Activated naive CD8-positive, alpha-beta T cell (primary cell): ENCODE data around the gene CST6.

Experiments used
- H3K27ac Mint-ChIP-seq: one replicate; pipeline ENCODE4 v1.8.0; 2021; ENCODE audit warnings: mixed read lengths
- H3K27me3 Mint-ChIP-seq: one replicate; pipeline ENCODE4 v1.8.0; 2021; ENCODE audit warnings: mixed read lengths
- H3K36me3 Mint-ChIP-seq: one replicate; pipeline ENCODE4 v1.8.0; 2021; ENCODE audit warnings: mixed read lengths
- H3K4me1 Mint-ChIP-seq: one replicate; pipeline ENCODE4 v1.8.0; 2021; ENCODE audit warnings: low read depth, mixed read lengths
- H3K4me3 Mint-ChIP-seq: one replicate; pipeline ENCODE4 v1.8.0; 2021; ENCODE audit warnings: mild to moderate bottlenecking, mixed read lengths
- H3K9me3 Mint-ChIP-seq: one replicate; pipeline ENCODE4 v1.8.0; 2021; ENCODE audit warnings: low read depth, mixed read lengths

The CST6 gene

GRCh38 chr11:65979261-65979759 is 32.5 kb upstream of the CST6 start:
- Mint-ChIP-seq H3K36me3 (no peaks in the 10 kb centered on the region), H3K4me1 (no peaks in the 10 kb centered on the region), H3K27me3 (no peaks in the 10 kb centered on the region), H3K9me3 (no peaks in the 10 kb centered on the region), H3K27ac (no peak overlapping the region), H3K4me3 (no peak overlapping the region)

- H3K4me3 Mint-ChIP-seq = no peak overlapping the region
These were observed 30.6 kb upstream of the CST6 start for GRCh38 chr11:65981101-65981740.

GRCh38 chr11:65981972-65982823 is 29.6 kb upstream of the CST6 start:
- Mint-ChIP-seq H3K4me1 (no peaks in the 10 kb centered on the region), H3K27ac (no peak overlapping the region), H3K9me3 (no peaks in the 10 kb centered on the region), H3K36me3 (no peaks in the 10 kb centered on the region), H3K27me3 (no peaks in the 10 kb centered on the region), H3K4me3 (no peak overlapping the region)

More at GRCh38 chr11:65981101-65981740, 30.6 kb upstream of the CST6 start:
- no peaks in the 10 kb centered on the region for H3K27me3 Mint-ChIP-seq
- no peaks in the 10 kb centered on the region for H3K4me1 Mint-ChIP-seq
- H3K9me3 Mint-ChIP-seq = no peaks in the 10 kb centered on the region
- H3K36me3 Mint-ChIP-seq = no peaks in the 10 kb centered on the region
- no peak overlapping the region for H3K27ac Mint-ChIP-seq

GRCh38 chr11:65982824-65983588 is 28.8 kb upstream of the CST6 start:
- Mint-ChIP-seq H3K27ac (no peak overlapping the region), H3K36me3 (no peaks in the 10 kb centered on the region), H3K27me3 (no peaks in the 10 kb centered on the region), H3K4me1 (no peaks in the 10 kb centered on the region), H3K4me3 (no peak overlapping the region), H3K9me3 (no peaks in the 10 kb centered on the region)

GRCh38 chr11:65983589-65983987 is 28.2 kb upstream of the CST6 start:
- Mint-ChIP-seq H3K4me1 (no peaks in the 10 kb centered on the region), H3K4me3 (no peak overlapping the region), H3K27ac (no peak overlapping the region), H3K9me3 (no peaks in the 10 kb centered on the region), H3K36me3 (no peaks in the 10 kb centered on the region), H3K27me3 (no peaks in the 10 kb centered on the region)

- peaks cover 5% of the 10 kb centered on the region for H3K4me1 Mint-ChIP-seq
- H3K36me3 Mint-ChIP-seq = no peaks in the 10 kb centered on the region
- H3K4me3 Mint-ChIP-seq = no peak overlapping the region
- no peaks in the 10 kb centered on the region for H3K27me3 Mint-ChIP-seq
- no peaks in the 10 kb centered on the region for H3K9me3 Mint-ChIP-seq
- H3K27ac Mint-ChIP-seq = no peak overlapping the region
These were observed 24.5 kb upstream of the CST6 start for GRCh38 chr11:65987336-65987735.

GRCh38 chr11:65988791-65989592 is 22.8 kb upstream of the CST6 start:
- no peaks in the 10 kb centered on the region for H3K27me3 Mint-ChIP-seq
- peak overlapping the region; percentile 67 for H3K27ac Mint-ChIP-seq
- H3K9me3 Mint-ChIP-seq = no peaks in the 10 kb centered on the region
- H3K36me3 Mint-ChIP-seq = no peaks in the 10 kb centered on the region
- no peak overlapping the region for H3K4me3 Mint-ChIP-seq
- H3K4me1 Mint-ChIP-seq = peaks cover 5% of the 10 kb centered on the region

- H3K36me3 Mint-ChIP-seq = no peaks in the 10 kb centered on the region
- H3K4me1 Mint-ChIP-seq = peaks cover 7% of the 10 kb centered on the region
- H3K4me3 Mint-ChIP-seq = no peak overlapping the region
- H3K9me3 Mint-ChIP-seq = no peaks in the 10 kb centered on the region
- no peaks in the 10 kb centered on the region for H3K27me3 Mint-ChIP-seq
- no peak overlapping the region for H3K27ac Mint-ChIP-seq
These were observed 19.8 kb upstream of the CST6 start for GRCh38 chr11:65992056-65992455.

GRCh38 chr11:65997286-65997685 is 14.5 kb upstream of the CST6 start:
- H3K4me1 Mint-ChIP-seq = peaks cover 26% of the 10 kb centered on the region
- H3K9me3 Mint-ChIP-seq = no peaks in the 10 kb centered on the region
- peak overlapping the region; percentile 24 for H3K27ac Mint-ChIP-seq
- no peaks in the 10 kb centered on the region for H3K27me3 Mint-ChIP-seq
- peaks cover 8% of the 10 kb centered on the region for H3K36me3 Mint-ChIP-seq
- H3K4me3 Mint-ChIP-seq = no peak overlapping the region

GRCh38 chr11:66001942-66002647 is 9.7 kb upstream of the CST6 start, which contains the start of the genes BANF1 and EIF1AD:
Gene BANF1, plus strand, starts transcription at chr11:66002503. Its CDS starts 748 bp downstream, at chr11:66003251.
Gene EIF1AD, minus strand, starts transcription at chr11:66002157. Its CDS starts 1,768 bp downstream, at chr11:66000389.
- peaks cover 37% of the 10 kb centered on the region for H3K4me1 Mint-ChIP-seq
- peak within 1 kb of the TSS; percentile 99 for H3K4me3 Mint-ChIP-seq
- peaks cover 10% of the 10 kb centered on the region for H3K36me3 Mint-ChIP-seq
- H3K27me3 Mint-ChIP-seq = no peaks in the 10 kb centered on the region
- no peaks in the 10 kb centered on the region for H3K9me3 Mint-ChIP-seq
- H3K27ac Mint-ChIP-seq = peak within 1 kb of the TSS; percentile 99

GRCh38 chr11:66002648-66003225 is 9.1 kb upstream of the CST6 start:
- H3K27me3 Mint-ChIP-seq = no peaks in the 10 kb centered on the region
- peaks cover 32% of the 10 kb centered on the region for H3K4me1 Mint-ChIP-seq
- peaks cover 7% of the 10 kb centered on the region for H3K36me3 Mint-ChIP-seq

GRCh38 chr11:66003291-66003690 is 8.5 kb upstream of the CST6 start:
- H3K4me1 Mint-ChIP-seq = peaks cover 34% of the 10 kb centered on the region
- H3K9me3 Mint-ChIP-seq = no peaks in the 10 kb centered on the region
- H3K36me3 Mint-ChIP-seq = peaks cover 7% of the 10 kb centered on the region
- peak overlapping the region; percentile 90 for H3K27ac Mint-ChIP-seq
- no peaks in the 10 kb centered on the region for H3K27me3 Mint-ChIP-seq
- peak overlapping the region; percentile 99 for H3K4me3 Mint-ChIP-seq

More at GRCh38 chr11:66002648-66003225, 9.1 kb upstream of the CST6 start:
- H3K9me3 Mint-ChIP-seq = no peaks in the 10 kb centered on the region
- H3K4me3 Mint-ChIP-seq = peak overlapping the region; percentile 99
- peak overlapping the region; percentile 99 for H3K27ac Mint-ChIP-seq

- H3K4me1 Mint-ChIP-seq = peaks cover 32% of the 10 kb centered on the region
- H3K4me3 Mint-ChIP-seq = peak overlapping the region; percentile 59
- no peaks in the 10 kb centered on the region for H3K27me3 Mint-ChIP-seq
- peak overlapping the region; percentile 22 for H3K27ac Mint-ChIP-seq
- H3K9me3 Mint-ChIP-seq = no peaks in the 10 kb centered on the region
- H3K36me3 Mint-ChIP-seq = peaks cover 7% of the 10 kb centered on the region
These were observed 7.6 kb upstream of the CST6 start for GRCh38 chr11:66004186-66004585.
